GM19043 (cell line): ENCODE data around the gene MRPL21.
A peak's percentile ranks its signal among the peaks of the same experiment; 100 is the strongest.

Source experiments
- ATAC-seq: cut with Tn5 transposase; IDR thresholded peaks from one replicate; pipeline ENCODE4 v1.9.1; 2021; ENCODE audit warnings: low read depth; ENCODE audit not compliant: unreplicated experiment

The MRPL21 gene

GRCh38 chr11:68903288-68904247 is at the start of gene MRPL21, which contains the start of gene IGHMBP2:
MRPL21 (minus strand) TSS chr11:68903832; CDS start chr11:68903810, 22 bp downstream.
IGHMBP2 (plus strand) TSS chr11:68903891; CDS start chr11:68903953, 62 bp downstream.
- ATAC-seq: peak; percentile 75

- no peak for ATAC-seq
Measured at GRCh38 chr11:68950762-68951161, 47.1 kb upstream of the MRPL21 start.

GRCh38 chr11:68950270-68950669 is 46.6 kb upstream of the MRPL21 start:
- no peak for ATAC-seq

- ATAC-seq: no peak
Measured at GRCh38 chr11:68948935-68949334, 45.3 kb upstream of the MRPL21 start.

- no peak for ATAC-seq
Measured at GRCh38 chr11:68948496-68948895, 44.9 kb upstream of the MRPL21 start.

GRCh38 chr11:68947151-68947550 is 43.5 kb upstream of the MRPL21 start:
- no peak for ATAC-seq

GRCh38 chr11:68946416-68947090 is 42.9 kb upstream of the MRPL21 start:
- ATAC-seq: no peak

- ATAC-seq: no peak
Measured at GRCh38 chr11:68942751-68943271, 39.2 kb upstream of the MRPL21 start.

GRCh38 chr11:68942095-68942620 is 38.5 kb upstream of the MRPL21 start:
- no peak for ATAC-seq

GRCh38 chr11:68941324-68942094 is 37.9 kb upstream of the MRPL21 start:
- ATAC-seq: no peak

- ATAC-seq: no peak
Measured at GRCh38 chr11:68940651-68941323, 37.2 kb upstream of the MRPL21 start.

- ATAC-seq: no peak
Measured at GRCh38 chr11:68939583-68940555, 36.2 kb upstream of the MRPL21 start.

- no peak for ATAC-seq
Measured at GRCh38 chr11:68938816-68939582, 35.4 kb upstream of the MRPL21 start.

- ATAC-seq: no peak
Measured at GRCh38 chr11:68938088-68938487, 34.5 kb upstream of the MRPL21 start.

GRCh38 chr11:68936676-68937620 is 33.3 kb upstream of the MRPL21 start:
- no peak for ATAC-seq

- ATAC-seq: no peak
Measured at GRCh38 chr11:68936358-68936636, 32.7 kb upstream of the MRPL21 start.
